GM21526 (cell line): ENCODE results near the gene RYR3.

Source experiments
- ATAC-seq: cut with Tn5 transposase; IDR thresholded peaks from one replicate; pipeline ENCODE4 v1.9.1; 2021; ENCODE audit warnings: moderate library complexity; ENCODE audit not compliant: unreplicated experiment, low FRiP score

Gene RYR3

GRCh38 chr15:33494306-33494705, 183.5 kb downstream of the RYR3 start:
- ATAC-seq, result no peak

DNA sequence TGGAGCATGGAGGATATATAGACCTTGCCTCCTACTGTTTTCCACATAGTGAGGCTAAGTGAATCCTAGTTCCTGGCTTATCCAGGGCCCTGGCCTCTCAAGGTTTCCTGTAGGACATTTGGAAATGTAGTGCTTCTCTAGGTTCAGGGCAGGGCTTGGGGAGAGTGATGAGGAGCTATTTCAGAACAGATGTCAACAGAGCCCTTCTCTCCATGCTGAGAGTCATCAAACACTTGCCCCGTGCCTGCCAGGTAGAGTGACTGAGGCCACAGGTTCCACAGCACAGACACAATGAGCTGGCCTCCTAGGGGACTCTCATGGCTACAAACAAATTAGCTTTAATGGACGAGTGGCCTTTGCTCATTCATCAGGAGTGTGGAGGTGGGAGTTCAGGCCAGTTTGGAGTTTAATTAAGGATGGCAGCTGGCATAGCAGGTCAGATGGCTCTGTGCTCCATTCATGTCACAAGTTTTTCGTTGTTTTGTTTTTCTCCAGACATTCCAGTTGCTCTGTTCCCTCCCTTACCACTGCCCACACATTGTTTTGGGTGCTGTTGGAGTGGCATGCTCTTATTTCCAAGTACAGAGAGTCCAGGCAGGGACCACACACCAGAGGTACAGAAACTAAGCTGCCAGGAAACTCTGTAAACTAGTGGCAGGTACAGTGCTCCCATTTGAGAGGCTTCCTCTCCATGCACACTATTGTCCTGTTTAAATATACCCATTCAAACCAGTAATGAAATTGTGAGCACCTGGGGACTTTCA, 189.8 kb downstream of the RYR3 start:
- ATAC-seq, result no peak

GRCh38 chr15:33503681-33504080, 192.9 kb downstream of the RYR3 start:
- ATAC-seq, result no peak

DNA sequence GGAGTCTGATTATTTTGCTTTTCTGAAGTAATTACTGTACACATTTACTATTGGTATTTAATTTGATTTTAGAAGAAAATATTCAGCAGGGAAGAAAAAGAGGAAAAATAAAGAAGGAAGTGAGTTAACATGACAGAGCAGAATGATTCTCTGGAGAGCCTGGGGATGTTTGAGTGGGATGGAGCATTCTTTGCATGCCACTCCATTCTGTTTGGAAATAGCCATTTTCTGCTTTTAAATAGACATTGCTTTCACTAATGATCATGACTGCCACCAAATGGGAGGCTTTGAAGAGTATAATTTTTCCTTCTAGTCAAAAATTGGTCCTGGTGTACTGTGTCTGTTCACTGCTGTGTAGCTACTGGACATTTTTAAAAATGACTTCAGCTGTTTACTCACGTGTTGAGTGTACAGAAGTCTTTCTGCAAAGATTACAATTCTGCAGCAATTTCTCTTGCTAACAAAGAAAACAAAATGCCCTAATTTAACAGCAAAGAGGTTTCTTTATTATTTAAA, 196.1 kb downstream of the RYR3 start:
- no peak for ATAC-seq

- ATAC-seq, result no peak
These were observed 197.9 kb downstream of the RYR3 start for GRCh38 chr15:33508703-33509102.

DNA sequence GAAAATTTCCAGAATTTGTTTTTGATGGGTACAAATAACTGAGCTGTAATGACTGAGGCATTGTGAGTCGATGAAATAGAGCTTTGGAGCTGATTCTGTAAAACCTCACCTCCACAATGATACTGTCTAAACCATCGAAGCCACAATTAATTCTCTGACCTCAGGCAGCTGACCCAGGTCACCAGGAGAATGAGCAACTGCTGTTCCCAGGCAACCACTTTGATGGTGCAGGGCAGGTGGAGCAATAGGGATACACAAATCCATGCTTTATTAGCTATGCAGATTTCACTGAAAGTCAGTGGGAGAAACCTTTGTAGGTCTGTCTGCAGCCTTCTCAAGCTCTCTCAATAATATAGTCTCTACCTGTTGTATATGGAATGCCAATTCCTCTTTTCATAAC, 204.4 kb downstream of the RYR3 start:
- no peak for ATAC-seq

DNA sequence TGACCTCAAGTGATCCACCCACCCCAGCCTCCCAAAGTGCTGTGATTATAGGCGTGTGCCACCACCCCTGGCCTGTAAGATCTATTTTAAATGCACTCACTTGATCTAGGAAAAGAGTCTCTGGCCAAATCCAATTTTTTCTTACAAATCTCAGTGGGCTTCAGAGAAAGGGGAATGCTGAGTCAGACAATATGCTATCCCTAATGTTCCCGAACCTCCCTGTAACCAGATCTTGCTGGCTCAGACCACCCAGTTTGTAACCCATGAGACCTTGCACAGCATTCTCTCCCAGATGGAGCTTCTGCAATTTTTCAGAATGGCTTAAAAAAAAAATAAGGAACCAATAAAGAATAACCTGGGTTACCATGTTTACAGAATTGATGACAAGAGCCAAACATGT, 205.8 kb downstream of the RYR3 start:
- ATAC-seq, result no peak

DNA sequence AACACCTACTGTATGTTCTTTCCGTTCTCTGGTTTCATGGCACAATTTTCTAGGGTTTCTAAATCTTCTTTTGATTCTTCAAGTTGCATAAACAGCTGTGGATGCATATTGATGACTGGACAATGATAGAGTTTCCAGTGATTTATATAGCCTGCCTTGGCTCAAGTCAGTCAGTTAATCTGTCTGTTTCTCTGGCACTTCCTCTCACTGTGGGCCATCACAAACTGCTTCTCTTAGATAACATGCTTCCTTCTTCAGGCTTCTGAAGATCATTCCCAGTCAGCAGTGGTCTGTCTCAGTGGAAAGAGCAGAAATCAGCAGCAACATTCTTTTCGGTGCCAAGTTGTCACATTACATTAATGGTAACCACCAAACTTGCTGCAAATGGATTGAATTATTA, 207.2 kb downstream of the RYR3 start:
- no peak for ATAC-seq

- no peak for ATAC-seq
These were observed 207.7 kb downstream of the RYR3 start for GRCh38 chr15:33518421-33518820.

DNA sequence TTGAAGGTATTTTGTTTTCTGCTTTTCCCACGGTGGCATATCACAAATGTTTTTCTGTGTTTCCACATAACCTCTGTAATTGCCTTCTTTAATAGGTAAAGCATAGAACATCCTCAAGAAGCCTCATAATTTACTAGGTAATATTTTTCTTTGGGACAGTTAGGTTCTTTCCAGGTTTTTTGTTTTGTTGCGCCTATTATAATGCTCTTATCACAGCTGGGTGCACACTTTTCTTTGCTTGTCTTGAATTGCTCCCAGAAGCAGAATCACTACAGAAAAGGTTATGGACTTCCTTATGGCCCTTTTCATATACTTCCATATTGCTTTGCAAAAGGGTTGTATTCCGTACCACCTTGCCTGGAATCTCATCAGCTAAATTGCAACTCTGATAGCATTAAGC, 213.5 kb downstream of the RYR3 start:
- ATAC-seq, result no peak

DNA sequence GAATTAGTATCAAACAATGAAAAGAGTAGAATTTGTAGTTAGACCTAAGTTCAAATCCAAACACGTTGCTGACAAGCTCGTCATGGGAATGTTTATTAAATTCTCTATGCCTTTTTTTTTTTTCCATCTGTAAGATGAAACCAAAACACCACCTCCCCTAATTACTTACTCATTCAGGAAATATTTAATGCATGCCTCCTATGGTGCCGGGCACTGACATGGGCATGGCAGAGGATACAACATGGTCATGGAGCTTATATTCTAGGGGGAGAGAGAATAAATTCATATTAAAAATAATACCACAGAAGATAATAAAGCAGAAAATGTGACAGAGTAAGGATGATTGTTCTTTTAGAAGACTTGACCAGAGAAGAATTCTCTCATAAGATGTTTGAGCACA, 215.8 kb downstream of the RYR3 start:
- ATAC-seq, result no peak

GRCh38 chr15:33533197-33533596, 222.4 kb downstream of the RYR3 start:
- ATAC-seq, result no peak

- no peak for ATAC-seq
These were observed 223.9 kb downstream of the RYR3 start for GRCh38 chr15:33534642-33535041.

DNA sequence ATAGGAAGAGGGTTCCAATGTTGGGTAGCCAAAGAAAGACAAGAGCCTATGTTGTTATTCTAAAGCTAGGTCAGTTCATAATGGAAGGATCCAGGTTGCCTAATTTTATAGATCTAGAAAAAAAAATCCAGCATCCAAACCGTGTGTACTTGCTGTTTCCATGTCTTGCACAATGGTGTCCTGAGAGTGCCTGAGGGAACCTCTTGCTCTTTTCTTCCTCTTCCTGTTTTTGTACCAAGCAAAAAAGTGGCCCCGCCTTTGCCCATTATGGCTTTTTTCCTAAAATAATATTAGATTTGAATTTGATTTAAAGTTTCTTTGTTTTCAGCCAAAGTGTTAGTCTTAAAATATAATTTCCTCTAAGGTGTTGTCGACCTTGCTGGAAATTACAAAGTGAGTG, 224.4 kb downstream of the RYR3 start:
- no peak for ATAC-seq

GRCh38 chr15:33539825-33540573, 229.2 kb downstream of the RYR3 start:
- ATAC-seq, result no peak

- ATAC-seq, result no peak
These were observed 233.2 kb downstream of the RYR3 start for GRCh38 chr15:33543957-33544356.

- no peak for ATAC-seq
These were observed 235.1 kb downstream of the RYR3 start for GRCh38 chr15:33545866-33546265.

DNA sequence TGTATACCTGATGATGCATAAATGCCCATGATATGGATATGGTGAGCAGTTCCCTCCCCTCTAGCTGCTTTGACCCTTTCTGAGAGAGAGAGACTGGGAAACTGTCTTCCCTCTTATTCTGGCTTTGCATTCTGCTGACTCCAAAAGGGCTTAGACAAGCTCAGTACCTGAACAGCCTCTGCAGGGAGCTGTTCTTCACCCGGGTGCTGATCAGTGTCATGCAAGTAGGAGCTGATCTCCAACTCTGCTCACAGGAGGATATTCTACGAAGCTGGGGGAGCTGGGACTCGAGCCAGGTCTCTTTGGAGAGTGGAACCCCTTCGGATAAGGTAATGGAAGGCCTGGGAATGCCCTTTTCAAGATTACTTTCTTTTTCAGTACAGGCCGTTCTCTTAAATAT, 237.1 kb downstream of the RYR3 start:
- no peak for ATAC-seq

DNA sequence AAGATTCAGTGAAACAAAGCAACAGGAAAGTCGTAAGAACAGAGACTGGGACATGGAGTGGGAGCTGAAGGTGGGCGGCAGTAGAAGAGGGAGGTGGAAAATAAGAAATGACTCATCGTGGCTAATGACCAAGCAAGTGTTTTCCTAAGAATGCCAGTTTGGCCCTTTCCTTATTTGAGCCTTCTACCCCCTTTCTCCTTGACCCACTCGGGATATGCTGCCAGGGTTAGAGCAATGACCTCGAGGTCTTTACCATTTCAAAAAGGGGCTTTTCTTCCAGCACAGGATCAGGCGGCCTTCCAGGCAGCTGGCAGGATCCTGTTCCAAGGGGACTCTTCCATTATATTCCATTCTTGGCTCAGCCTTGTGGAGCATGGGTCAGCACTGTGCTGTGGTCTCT, 241.1 kb downstream of the RYR3 start:
- ATAC-seq, result no peak

GRCh38 chr15:33553157-33553556, 242.4 kb downstream of the RYR3 start:
- no peak for ATAC-seq

DNA sequence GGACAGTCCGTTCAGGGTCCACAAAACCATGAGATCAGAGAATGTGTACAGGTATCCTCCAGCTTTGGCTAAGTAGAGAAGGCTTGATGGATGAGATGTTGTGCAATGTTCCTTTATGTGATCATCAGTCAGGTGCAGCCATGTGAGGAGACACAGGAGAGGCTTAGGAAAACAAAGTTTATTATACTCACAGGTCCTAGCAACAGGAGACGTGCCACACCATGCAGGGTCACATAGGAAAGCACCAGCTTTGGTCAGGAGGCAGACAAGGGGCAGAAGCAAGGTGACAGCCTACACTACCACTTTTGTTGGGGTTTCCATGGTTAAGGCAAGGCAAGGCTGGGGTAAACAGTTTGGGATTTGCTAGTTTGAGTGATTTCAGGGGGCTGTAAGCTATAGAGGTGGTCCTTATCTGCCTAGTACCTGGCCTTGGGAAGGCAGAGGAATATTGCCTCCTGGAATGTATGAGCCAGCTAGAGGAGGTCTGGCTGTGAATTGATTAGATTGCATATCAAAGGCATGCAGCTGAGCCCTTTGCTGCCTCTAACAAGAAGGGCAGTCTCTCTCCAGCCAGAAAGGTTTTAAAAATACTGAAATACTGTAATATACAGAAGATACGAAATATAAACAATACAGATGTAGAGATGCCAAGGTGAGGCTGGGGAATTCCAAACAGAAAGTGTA, 248.6 kb downstream of the RYR3 start:
- ATAC-seq, result no peak
